GM13976 (cell line): Measurements from ENCODE around the gene ADAR.

Experiments
- DNase-seq: peaks from one replicate; pipeline ENCODE4 v3.0.0; 2012; ENCODE audit warnings: low spot score
- in situ Hi-C: fragments of 300-500 bp; cut with MboI; formaldehyde crosslinking; loops from one replicate; pipeline ENCODE4 v1.12.0; 2022; ENCODE audit warnings: low sequenced_read_pairs, mixed read lengths, inconsistent platforms; ENCODE audit not compliant: unreplicated experiment
- TF ChIP-seq, protein P1 (sequence below): IDR thresholded peaks from 2 replicates; pipeline ENCODE4 v1.5.1; 2012; ENCODE audit warnings: borderline replicate concordance, mild to moderate bottlenecking; ENCODE audit not compliant: insufficient read depth; ENCODE audit errors: extremely low read depth, missing control alignments, control extremely low read depth

The ADAR gene

DNA sequence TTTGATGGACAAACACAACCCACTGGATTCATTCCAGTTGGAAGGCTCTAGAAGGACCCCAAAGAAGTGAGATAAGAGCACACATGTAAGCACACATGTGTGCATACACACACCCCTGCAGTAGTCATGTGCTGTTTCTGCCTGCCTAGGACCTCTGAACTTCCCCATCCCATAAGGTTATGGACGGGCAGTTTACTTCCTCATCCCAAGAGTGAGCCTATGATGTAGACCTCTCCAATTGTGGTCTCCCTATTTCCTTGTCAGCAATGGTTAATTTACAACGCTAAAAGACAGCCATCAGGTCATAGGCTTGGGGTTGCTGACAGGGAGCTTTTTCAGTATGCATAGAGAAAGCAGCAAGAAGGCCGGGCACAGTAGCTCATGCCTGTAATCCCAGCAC is 15.4 kb upstream of the ADAR start:
- TF ChIP-seq, protein P1, sequence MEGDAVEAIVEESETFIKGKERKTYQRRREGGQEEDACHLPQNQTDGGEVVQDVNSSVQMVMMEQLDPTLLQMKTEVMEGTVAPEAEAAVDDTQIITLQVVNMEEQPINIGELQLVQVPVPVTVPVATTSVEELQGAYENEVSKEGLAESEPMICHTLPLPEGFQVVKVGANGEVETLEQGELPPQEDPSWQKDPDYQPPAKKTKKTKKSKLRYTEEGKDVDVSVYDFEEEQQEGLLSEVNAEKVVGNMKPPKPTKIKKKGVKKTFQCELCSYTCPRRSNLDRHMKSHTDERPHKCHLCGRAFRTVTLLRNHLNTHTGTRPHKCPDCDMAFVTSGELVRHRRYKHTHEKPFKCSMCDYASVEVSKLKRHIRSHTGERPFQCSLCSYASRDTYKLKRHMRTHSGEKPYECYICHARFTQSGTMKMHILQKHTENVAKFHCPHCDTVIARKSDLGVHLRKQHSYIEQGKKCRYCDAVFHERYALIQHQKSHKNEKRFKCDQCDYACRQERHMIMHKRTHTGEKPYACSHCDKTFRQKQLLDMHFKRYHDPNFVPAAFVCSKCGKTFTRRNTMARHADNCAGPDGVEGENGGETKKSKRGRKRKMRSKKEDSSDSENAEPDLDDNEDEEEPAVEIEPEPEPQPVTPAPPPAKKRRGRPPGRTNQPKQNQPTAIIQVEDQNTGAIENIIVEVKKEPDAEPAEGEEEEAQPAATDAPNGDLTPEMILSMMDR: no peak

DNA sequence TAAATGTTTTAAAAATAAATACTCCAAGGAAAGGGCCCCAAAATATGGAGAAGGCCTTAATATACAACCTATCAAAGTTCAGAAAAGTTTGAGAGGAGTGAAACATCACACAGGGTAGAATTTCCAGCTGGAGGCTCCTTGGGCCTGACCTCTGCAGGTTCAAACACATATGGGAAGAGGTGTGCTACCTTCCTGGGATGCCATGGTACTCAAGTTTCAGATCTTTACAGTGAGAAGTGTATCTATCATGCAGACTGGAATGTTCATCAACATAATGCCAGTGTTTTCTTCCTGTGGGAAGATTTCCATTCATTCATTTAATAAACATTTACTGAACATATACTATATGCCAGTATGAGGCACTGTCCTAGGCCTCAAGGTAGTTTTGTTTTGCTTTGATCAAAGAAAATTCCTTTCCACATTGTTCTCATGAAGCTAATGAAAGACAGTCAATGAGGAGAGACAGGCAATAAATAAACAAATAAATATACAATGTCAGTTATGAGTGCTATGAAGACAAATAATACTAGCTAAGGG is 14.6 kb upstream of the ADAR start:
- no peak for DNase-seq
- in situ Hi-C loops: no loop called here
- TF ChIP-seq, protein P1: no peak

More for the DNA sequence above, 15.4 kb upstream of the ADAR start:
- DNase-seq: no peak
- in situ Hi-C loops: no loop called here

DNA sequence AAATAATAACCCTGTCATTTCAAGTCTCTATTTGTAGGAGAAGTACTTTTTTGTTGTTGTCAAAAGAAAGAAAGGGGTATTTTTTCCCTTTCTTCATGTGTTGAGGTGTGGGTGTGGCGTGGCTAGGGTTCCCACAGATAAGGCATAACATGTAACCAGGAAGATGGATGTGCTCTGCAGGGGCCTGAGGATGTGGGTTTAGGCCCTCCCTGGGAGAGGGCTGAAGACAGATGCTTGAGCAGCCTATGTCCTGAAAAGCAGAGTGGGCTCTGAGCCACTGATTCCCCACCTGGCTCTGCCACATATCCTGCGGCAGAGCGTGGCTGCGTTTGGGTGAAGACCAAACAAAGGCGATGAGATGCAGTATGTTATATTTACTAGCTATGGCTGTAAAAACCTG is 13.9 kb upstream of the ADAR start:
- no peak for DNase-seq
- TF ChIP-seq, protein P1: no peak
- in situ Hi-C loops: no loop called here

DNA sequence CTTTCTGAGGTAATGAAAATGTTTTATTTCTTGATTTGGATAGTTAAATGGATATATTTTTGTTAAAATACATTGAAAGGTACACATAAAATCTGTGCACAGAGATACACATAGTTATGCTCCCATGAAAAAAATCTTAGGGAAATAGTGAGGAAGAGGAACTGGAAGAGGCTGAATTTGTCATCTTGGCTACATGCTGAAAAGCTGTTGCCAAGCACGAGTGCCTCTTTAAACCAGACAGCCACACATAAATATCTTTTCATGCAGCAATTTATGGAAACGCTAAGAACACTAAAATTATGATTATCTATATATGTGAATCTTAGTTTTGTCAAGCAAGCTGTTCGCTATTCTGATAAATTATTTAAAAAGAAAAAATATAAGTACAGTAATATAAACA is 12.8 kb upstream of the ADAR start:
- DNase-seq: no peak
- in situ Hi-C loops: no loop called here
- TF ChIP-seq, protein P1: no peak

DNA sequence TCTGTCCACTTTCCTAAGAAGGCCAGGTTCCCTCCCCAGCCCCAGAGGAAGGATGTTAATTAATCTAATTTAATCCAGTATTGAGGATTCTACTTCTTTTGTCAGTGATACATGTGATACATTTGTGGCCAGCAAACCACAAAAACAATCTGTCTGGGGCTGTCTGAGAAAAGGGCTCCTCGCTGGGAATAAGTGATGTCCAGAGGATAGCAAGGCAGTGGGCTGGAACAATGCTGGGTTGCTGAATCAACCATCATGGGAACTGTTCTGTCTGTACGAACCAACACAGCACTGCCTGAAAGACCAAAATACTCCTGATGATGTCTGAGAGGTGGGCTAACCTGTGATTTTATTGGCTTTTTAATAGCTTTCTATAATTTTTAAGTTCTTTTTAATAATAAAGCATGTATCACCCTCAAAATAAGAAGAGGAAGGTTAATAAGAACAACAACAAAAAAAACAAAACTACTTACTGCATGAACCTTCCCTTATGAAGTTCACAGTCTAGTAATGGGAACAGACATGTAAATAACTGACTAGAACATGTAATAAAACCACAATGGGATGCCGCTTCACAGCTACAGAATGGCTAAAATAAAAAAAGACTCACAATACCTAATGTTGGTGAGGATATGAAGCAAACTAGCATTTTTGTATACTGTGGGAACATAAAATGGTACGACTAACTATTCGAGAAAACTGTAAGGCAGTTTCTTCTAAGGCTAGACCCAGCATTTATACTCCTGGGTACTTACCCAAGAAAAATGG is 11.4 kb upstream of the ADAR start:
- TF ChIP-seq, protein P1: no peak
- DNase-seq: no peak
- in situ Hi-C loops: no loop called here

DNA sequence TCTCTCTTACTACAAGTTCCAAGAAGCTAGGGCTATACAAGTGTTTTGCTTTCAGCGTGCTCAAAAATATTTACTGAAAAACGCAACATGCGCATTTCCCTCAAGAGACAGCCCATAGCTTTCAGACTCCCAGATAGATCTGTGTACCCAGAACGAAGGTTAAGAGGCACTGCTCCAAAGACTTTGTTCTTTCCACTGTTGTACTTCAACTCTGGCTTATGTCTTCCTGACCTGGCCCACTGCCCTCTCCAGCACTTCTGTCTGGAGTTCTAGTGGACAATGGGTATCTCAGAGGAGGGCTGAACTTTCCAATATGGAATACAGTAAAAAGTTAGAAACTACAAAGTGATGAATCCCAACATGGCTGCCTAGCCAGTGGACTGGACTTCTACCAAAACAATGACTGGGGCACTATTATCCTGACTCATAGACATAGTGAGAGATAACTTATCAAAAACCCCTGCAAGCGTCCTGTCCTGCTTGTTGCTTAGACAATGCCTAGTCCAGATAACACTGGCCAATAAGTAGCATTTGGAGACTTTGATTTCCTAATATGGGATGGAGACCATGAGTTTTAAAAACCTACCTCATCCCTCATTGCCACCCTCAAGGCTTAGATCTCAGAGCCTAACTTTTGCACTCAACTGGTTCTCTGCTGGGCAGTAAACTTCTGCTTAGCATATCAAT is 8.8 kb upstream of the ADAR start:
- TF ChIP-seq, protein P1: no peak
- in situ Hi-C loops: no loop called here
- DNase-seq: no peak
